Rectal smooth muscle tissue (tissue), 1 donor: ENCODE data around the gene FBXW4.

ENCODE experiments used
- H3K27ac ChIP-seq: one replicate; pipeline ENCODE4 v1.7.0; 2013; ENCODE audit warnings: low read depth, low read length, inconsistent platforms
- H3K27me3 ChIP-seq: one replicate; pipeline ENCODE4 v1.7.0; 2013; ENCODE audit warnings: low read length; ENCODE audit not compliant: control insufficient read depth, insufficient read depth
- H3K36me3 ChIP-seq: one replicate; pipeline ENCODE4 v1.7.0; 2013; ENCODE audit warnings: low read length; ENCODE audit not compliant: control insufficient read depth, insufficient read depth
- H3K4me1 ChIP-seq: one replicate; pipeline ENCODE4 v1.7.0; 2013; ENCODE audit warnings: low read length; ENCODE audit not compliant: control insufficient read depth, insufficient read depth
- H3K4me3 ChIP-seq: one replicate; pipeline ENCODE4 v1.7.0; 2013; ENCODE audit warnings: low read length
- H3K9ac ChIP-seq: one replicate; pipeline ENCODE4 v1.7.0; 2013; ENCODE audit warnings: low read length

FBXW4 gene

DNA sequence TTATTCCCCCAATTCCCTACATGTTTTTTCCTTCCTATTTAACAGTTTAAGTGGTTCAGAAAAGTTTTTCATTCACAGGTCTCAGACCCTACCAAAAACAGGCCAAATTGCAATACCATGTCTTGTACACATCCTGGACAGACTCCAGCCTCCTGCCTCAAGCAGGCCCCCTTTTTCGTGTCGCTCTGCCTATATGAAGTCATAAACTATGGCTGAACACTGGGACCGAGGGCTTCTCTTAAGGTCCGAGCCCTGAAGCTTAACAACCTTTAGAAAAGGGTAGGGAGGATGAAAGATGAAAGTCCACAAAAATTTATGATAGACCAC is 1.4 kb downstream of the FBXW4 start:
- H3K27me3 ChIP-seq: no peaks in the 10 kb centered on the region
- H3K4me3 ChIP-seq: peak overlapping the region; percentile 80
- H3K36me3 ChIP-seq: no peaks in the 10 kb centered on the region
- peak overlapping the region; percentile 91 for H3K27ac ChIP-seq
- peaks cover 7% of the 10 kb centered on the region for H3K4me1 ChIP-seq
- H3K9ac ChIP-seq: peak overlapping the region; percentile 98

DNA sequence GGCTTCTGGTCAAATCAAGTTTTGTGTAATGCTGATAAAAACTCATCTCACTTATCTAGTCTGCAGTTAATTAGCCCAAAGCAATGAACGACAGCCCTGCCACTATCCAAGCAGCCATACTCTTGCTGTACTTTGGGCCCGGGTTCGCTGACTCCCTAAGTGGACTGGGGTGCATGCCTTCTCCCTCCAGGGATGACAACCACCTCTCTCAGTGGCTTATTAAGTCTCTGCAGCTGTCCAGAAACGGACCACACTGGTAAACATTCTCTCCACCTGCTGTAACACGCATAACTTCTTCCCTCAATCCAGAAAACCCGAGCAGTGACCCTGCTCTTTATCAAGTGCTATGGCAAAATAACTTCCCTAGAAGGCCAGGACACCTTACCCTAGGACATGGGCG is 3.9 kb downstream of the FBXW4 start:
- peaks cover 7% of the 10 kb centered on the region for H3K4me1 ChIP-seq
- no peak overlapping the region for H3K9ac ChIP-seq
- H3K4me3 ChIP-seq: no peak overlapping the region

DNA sequence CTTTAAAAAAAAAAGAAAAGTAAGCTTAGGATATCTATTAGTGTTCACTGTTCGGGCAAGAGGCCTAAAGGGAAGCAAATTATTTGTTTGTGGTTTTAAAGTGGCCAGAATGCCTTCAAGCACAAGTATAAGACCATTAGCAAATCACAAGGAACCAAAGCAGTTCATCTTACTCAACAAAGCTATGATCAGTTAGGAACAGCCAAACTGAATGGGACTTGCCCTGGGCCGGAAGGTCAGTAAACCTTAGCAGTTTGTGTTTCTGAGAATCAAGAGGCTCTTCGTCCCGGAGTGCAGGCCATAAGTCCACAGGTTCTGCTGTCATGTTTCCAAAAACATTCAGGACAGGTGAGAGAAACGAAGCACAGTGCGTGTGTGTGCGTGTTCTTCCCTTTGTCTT is 4.5 kb downstream of the FBXW4 start:
- no peaks in the 10 kb centered on the region for H3K36me3 ChIP-seq
- peaks cover 7% of the 10 kb centered on the region for H3K4me1 ChIP-seq
- no peak overlapping the region for H3K27ac ChIP-seq
- no peak overlapping the region for H3K9ac ChIP-seq
- H3K4me3 ChIP-seq: no peak overlapping the region
- H3K27me3 ChIP-seq: no peaks in the 10 kb centered on the region

More for the DNA sequence above, 3.9 kb downstream of the FBXW4 start:
- H3K36me3 ChIP-seq: no peaks in the 10 kb centered on the region
- H3K27me3 ChIP-seq: no peaks in the 10 kb centered on the region
- peak overlapping the region; percentile 44 for H3K27ac ChIP-seq

DNA sequence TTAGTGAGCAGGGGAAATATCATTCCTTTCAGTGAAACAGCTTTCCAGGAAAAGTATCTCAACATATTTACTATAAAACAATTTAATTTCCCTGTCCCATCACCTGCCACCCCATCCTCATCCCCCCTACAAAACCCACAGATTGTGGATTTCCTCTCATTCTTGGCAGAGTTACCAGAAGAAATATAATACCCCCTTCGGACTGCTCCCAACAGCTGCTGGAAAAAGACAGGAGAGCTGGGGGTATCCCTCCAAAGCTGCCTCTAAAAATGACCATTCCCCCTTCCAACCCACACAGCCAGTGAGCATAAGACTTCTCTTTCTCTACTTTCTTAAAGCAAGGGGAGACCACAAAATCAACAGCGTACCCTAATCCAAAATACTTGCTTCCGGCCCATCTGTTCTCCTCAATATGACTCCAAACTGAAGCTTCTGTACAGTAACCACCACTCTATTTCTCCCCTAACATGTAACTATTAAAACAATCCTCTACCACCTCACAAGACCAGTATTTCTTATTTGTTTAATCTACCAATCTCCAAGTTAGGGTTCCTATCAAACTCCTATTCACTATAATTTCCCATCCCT is 7.8 kb downstream of the FBXW4 start:
- Histone ChIP-seq H3K27ac (no peak overlapping the region), H3K4me1 (peaks cover 10% of the 10 kb centered on the region), H3K4me3 (no peak overlapping the region), H3K9ac (no peak overlapping the region), H3K36me3 (no peaks in the 10 kb centered on the region), H3K27me3 (no peaks in the 10 kb centered on the region)

DNA sequence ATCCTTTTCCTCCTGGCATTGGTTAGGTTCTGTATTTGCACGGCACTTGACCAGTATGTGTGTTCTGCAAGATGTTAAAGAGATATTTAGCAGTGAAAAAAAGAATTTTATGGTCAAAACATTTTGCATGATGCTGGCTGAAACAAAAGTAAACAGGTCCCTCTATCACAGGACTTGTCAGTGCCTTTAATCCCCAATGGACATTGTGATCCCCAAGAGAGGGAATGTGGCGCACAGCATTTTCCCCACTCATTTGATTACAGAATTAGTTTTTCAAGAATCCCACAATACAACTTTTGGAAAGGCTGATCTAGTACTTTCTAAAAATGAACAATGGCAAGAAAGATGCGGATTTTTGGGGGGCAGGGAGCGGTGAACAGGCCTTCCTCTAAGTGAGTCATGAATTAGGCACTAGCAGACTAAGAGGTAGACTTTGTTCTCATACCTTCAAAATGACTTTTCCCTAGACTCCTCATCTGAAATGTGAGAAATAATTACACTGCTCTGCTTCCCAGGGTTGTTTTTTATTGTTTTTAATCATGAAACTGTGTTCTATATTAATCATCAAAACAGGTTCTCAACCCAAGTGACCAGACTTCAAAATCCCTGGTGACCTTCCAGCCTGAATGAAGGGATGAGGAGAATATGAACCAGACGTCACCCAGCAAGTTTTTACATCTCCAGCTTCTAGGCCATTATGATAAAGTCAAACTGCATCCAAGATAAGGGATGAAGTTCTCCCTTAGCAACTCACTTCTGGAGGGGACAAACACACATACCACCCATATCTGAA is 8.6 kb downstream of the FBXW4 start:
- no peaks in the 10 kb centered on the region for H3K36me3 ChIP-seq
- H3K4me1 ChIP-seq: peaks cover 12% of the 10 kb centered on the region
- no peak overlapping the region for H3K4me3 ChIP-seq
- no peak overlapping the region for H3K9ac ChIP-seq
- no peaks in the 10 kb centered on the region for H3K27me3 ChIP-seq
- no peak overlapping the region for H3K27ac ChIP-seq

DNA sequence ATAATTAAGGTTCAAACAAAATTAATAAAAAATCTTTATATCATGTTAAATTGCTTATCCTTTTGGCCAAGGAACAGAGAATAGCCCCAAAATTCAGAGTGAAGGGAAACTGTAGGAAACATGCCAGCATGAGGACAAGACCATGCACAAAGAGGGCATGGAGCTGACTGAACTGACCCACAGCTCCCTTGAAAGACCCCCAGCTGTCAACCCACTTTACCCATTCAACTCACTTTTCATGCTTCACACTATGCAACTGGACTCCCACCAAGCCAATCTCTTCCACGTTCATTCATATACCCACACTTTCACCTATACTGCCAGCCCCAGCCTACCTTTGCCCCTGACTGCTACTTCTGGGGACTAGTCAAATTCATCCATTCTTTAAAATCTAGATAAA is 10.2 kb downstream of the FBXW4 start:
- H3K27me3 ChIP-seq: no peaks in the 10 kb centered on the region
- H3K27ac ChIP-seq: no peak overlapping the region
- H3K4me1 ChIP-seq: peaks cover 8% of the 10 kb centered on the region
- H3K4me3 ChIP-seq: no peak overlapping the region
- no peaks in the 10 kb centered on the region for H3K36me3 ChIP-seq
- H3K9ac ChIP-seq: no peak overlapping the region

DNA sequence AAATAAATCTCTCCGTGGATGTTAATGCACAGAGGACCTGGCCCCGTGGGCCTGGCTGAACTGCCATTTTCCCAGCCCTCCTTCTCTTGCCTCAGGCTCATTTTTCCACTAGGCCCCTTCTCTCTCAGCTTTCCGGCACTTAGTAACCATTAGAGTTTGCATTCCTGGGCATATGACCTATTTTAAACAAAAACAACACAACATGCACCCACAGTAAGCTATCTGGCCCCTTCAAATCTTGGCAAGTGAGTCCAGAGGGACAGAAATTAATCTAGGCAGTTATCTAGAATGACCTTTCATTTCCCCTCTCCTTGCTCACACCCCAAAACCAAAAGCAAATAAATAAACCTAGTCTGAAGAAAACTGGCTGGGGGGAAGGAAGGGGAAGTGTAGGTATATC is 11.7 kb downstream of the FBXW4 start:
- Histone ChIP-seq H3K27ac (no peak overlapping the region), H3K36me3 (no peaks in the 10 kb centered on the region), H3K4me3 (no peak overlapping the region), H3K27me3 (no peaks in the 10 kb centered on the region), H3K4me1 (peaks cover 8% of the 10 kb centered on the region), H3K9ac (no peak overlapping the region)

DNA sequence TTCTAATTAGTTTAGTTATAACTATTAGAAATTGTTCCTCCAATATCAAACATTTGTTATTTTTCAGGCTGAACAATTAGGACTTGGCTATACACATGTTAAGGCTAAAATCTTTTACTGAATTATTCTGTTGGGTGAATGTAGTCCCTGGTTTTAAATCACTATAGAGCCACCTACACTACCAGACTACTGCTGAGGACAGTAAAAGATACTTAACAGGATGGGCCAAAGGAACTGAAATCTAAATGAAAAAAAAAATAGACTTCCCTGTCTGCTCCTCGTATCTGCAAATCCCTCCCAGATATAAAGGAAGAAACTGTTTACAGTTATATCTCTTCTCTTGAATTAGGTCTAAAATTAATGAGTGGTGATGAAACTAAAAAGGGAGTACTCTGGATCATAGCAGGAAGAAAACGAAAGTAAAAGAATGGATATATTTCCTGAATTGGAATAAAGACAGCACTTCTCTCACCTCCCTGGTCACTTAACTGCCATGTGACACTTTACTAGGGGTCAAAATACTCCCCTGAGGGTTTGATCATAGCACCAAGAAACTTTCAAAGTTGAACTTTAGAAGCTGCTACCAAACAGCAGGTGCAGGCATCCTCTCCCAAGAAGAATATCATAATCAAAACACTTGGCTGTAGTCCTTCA is 12.7 kb downstream of the FBXW4 start:
- Histone ChIP-seq H3K9ac (no peak overlapping the region), H3K27ac (peak overlapping the region; percentile 32), H3K36me3 (no peaks in the 10 kb centered on the region), H3K4me1 (peaks cover 8% of the 10 kb centered on the region), H3K4me3 (no peak overlapping the region), H3K27me3 (no peaks in the 10 kb centered on the region)

DNA sequence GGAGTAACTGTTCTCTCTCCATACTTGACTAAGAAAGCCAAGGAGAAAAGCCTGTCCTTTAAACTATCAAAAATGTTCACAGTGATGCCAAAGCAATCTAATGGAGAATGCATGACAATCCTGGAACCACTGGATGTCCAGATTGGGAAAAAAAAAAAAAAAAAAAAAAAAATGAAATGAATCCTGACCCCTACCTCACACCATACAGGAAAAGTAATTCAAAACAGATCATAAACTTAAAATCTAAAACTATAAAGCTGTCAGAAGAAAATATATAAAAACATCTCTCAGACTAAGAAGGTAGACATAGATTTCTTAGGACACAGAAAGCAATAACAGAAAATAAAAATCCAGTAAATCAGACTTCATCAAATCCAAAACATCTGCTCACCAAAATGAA is 18.4 kb downstream of the FBXW4 start:
- Histone ChIP-seq H3K27ac (no peak overlapping the region), H3K36me3 (peaks cover 23% of the 10 kb centered on the region), H3K4me3 (no peak overlapping the region), H3K9ac (no peak overlapping the region), H3K4me1 (no peaks in the 10 kb centered on the region), H3K27me3 (no peaks in the 10 kb centered on the region)

DNA sequence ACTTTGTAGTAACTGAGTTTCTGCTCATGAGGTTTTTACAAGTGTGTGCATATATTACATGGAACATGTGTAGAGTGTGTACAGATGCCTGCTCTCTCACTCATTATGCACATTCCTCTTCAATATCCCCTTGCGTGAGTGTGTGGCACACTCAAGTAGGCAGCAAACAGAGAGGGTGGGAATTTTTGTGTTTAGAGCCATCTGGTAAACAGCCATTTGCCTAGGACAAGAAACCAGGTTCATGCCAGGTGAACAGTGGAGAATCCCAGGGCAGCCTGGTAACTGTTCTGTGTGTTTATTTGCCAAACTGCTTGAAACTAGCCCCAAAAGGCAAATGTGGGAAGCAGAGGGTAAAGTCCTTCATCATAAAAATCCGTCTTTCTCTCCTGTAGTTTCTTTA is 19.9 kb downstream of the FBXW4 start:
- H3K4me3 ChIP-seq: no peak overlapping the region
- H3K36me3 ChIP-seq: peaks cover 30% of the 10 kb centered on the region
- no peak overlapping the region for H3K27ac ChIP-seq
- no peaks in the 10 kb centered on the region for H3K27me3 ChIP-seq
- H3K4me1 ChIP-seq: no peaks in the 10 kb centered on the region
- no peak overlapping the region for H3K9ac ChIP-seq

DNA sequence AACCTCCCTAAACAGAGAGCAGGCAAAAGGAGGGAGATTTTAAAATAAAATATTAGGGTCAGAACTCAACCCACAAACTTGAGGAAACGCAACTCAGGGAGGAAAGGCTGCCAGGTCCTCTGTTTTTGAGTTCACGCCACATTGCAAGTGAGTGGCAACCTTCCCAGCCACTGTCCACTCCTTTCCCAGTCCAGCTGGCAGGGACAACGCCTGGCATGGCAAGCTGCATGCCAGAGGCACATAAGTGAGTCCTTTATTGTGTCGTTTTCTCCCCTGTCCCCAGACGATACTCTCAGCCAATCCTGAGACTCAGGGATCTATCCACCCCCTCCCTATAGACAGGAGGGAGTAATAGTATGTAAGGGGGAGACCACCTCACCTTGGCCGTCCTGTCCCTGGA is 22.4 kb downstream of the FBXW4 start:
- H3K9ac ChIP-seq: no peak overlapping the region
- no peaks in the 10 kb centered on the region for H3K27me3 ChIP-seq
- H3K36me3 ChIP-seq: peaks cover 40% of the 10 kb centered on the region
- H3K4me1 ChIP-seq: no peaks in the 10 kb centered on the region
- no peak overlapping the region for H3K4me3 ChIP-seq
- no peak overlapping the region for H3K27ac ChIP-seq

DNA sequence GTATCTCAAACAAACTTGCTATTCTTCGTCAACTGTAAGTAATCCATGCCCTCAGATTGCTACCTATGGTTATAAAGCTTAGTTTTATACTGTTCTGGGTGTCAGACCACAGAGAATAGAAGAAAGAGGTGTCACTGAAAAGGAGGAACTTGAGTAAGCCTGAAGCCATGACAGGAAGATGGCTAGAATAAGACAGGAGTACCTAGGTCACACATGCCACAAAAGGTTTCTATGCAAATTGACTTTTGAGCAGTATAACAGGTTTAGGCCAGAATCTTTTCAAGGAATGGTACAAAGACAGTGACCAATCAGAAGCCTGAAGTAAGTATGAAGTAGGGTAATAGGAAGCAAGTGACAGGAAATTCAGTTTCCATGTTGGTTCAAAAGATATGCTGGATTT is 23.5 kb downstream of the FBXW4 start:
- Histone ChIP-seq H3K9ac (no peak overlapping the region), H3K4me1 (no peaks in the 10 kb centered on the region), H3K4me3 (no peak overlapping the region), H3K36me3 (peaks cover 40% of the 10 kb centered on the region), H3K27ac (no peak overlapping the region), H3K27me3 (no peaks in the 10 kb centered on the region)

DNA sequence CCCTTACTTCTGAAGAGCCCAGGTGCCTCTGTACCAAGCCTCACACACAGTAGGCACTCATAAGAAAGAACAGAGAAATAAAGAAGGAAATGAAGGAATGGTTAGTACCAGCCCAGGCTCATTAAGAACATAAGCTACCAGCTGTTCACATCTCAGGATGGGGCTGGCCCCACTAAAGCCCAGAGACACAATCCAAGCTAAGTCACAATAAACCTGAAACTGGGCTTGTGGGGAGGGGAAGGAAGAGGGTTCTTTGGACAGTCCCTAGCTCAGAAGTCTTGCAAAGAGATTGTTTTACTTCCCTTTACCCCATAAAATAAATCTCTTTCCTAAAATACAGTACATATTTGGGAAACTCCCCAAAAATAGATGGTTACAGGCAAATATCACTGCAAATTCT is 24.3 kb downstream of the FBXW4 start:
- H3K27ac ChIP-seq: no peak overlapping the region
- no peak overlapping the region for H3K4me3 ChIP-seq
- no peaks in the 10 kb centered on the region for H3K4me1 ChIP-seq
- H3K36me3 ChIP-seq: peaks cover 43% of the 10 kb centered on the region
- no peaks in the 10 kb centered on the region for H3K27me3 ChIP-seq
- H3K9ac ChIP-seq: no peak overlapping the region
